Neural cell (in vitro differentiated cells): ENCODE measurements around the gene WDR17.

Source experiments
- CTCF ChIP-seq: fragments of 450-650 bp; IDR thresholded peaks from 2 replicates; pipeline ENCODE4 v1.5.1; 2014; ENCODE audit warnings: antibody characterized with exemption, mild to moderate bottlenecking, moderate library complexity; ENCODE audit not compliant: poor library complexity, severe bottlenecking
- EZH2 ChIP-seq: fragments of 200-600, 300-800 bp; shearing (Covaris generic), sonication (generic); IDR thresholded peaks from 2 replicates; pipeline ENCODE4 v1.6.1; 2014; ENCODE audit warnings: antibody characterized with exemption, low read length, borderline replicate concordance, mild to moderate bottlenecking; ENCODE audit not compliant: insufficient read depth, poor library complexity, severe bottlenecking
- MXI1 ChIP-seq: fragments of 450-650 bp; conservative IDR thresholded peaks from 2 replicates; pipeline ENCODE4 v1.6.1; 2014; ENCODE audit warnings: antibody characterized with exemption, mild to moderate bottlenecking; ENCODE audit not compliant: poor library complexity, severe bottlenecking
- POLR2AphosphoS5 ChIP-seq: IDR thresholded peaks from 2 replicates; pipeline ENCODE4 v1.6.1; 2012
- RAD21 ChIP-seq: fragments of 450-650 bp; conservative IDR thresholded peaks from 2 replicates; pipeline ENCODE4 v1.6.1; 2014; ENCODE audit warnings: antibody characterized with exemption, mild to moderate bottlenecking, moderate library complexity
- TAF1 ChIP-seq: IDR thresholded peaks from 2 replicates; pipeline ENCODE4 v1.6.1; 2012; ENCODE audit warnings: low read depth
- TF ChIP-seq, protein P1 (sequence below): IDR thresholded peaks from 2 replicates; pipeline ENCODE4 v1.6.1; 2012; ENCODE audit warnings: borderline replicate concordance

GRCh38 chr4:176066757-176067156, 1.1 kb downstream of the WDR17 start:
- no peak for TF ChIP-seq POLR2AphosphoS5
- TF ChIP-seq TAF1, result no peak
- no peak for TF ChIP-seq CTCF
- no peak for TF ChIP-seq EZH2
- no peak for TF ChIP-seq RAD21
- TF ChIP-seq, protein P1, sequence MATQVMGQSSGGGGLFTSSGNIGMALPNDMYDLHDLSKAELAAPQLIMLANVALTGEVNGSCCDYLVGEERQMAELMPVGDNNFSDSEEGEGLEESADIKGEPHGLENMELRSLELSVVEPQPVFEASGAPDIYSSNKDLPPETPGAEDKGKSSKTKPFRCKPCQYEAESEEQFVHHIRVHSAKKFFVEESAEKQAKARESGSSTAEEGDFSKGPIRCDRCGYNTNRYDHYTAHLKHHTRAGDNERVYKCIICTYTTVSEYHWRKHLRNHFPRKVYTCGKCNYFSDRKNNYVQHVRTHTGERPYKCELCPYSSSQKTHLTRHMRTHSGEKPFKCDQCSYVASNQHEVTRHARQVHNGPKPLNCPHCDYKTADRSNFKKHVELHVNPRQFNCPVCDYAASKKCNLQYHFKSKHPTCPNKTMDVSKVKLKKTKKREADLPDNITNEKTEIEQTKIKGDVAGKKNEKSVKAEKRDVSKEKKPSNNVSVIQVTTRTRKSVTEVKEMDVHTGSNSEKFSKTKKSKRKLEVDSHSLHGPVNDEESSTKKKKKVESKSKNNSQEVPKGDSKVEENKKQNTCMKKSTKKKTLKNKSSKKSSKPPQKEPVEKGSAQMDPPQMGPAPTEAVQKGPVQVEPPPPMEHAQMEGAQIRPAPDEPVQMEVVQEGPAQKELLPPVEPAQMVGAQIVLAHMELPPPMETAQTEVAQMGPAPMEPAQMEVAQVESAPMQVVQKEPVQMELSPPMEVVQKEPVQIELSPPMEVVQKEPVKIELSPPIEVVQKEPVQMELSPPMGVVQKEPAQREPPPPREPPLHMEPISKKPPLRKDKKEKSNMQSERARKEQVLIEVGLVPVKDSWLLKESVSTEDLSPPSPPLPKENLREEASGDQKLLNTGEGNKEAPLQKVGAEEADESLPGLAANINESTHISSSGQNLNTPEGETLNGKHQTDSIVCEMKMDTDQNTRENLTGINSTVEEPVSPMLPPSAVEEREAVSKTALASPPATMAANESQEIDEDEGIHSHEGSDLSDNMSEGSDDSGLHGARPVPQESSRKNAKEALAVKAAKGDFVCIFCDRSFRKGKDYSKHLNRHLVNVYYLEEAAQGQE, result no peak
- no peak for TF ChIP-seq MXI1
